Hepatocyte (in vitro differentiated cells): ENCODE measurements around the gene ITPR1. TPM values are rescaled to one million over a fixed set of nuclear protein-coding genes. Genes with fewer than 3 reads are reported as not detected.

Experiments
- DNase-seq: peaks from one replicate; pipeline ENCODE4 v3.0.0-alpha.2; 2016; ENCODE audit warnings: low spot score
- H2AFZ ChIP-seq: fragments of 200-600 bp; sonication (generic); 2 replicates; pipeline ENCODE4 v1.6.0; 2016; ENCODE audit warnings: antibody characterized with exemption, mild to moderate bottlenecking
- H3K27ac ChIP-seq: fragments of 200-600 bp; sonication (generic); 2 replicates; pipeline ENCODE4 v1.5.1; 2016; ENCODE audit warnings: mild to moderate bottlenecking
- H3K27me3 ChIP-seq: fragments of 200-600 bp; sonication (generic); 2 replicates; pipeline ENCODE4 v1.6.1; 2016
- H3K36me3 ChIP-seq: fragments of 200-600 bp; sonication (generic); replicated peaks from 2 replicates; pipeline ENCODE4 v1.5.1; 2016; ENCODE audit warnings: low read depth; ENCODE audit not compliant: insufficient read depth
- H3K4me1 ChIP-seq: fragments of 200-600 bp; sonication (generic); 2 replicates; pipeline ENCODE4 v1.5.1; 2016; ENCODE audit warnings: mild to moderate bottlenecking, moderate library complexity; ENCODE audit not compliant: insufficient read depth
- H3K4me2 ChIP-seq: fragments of 200-600 bp; sonication (generic); 2 replicates; pipeline ENCODE4 v1.6.0; 2016
- H3K4me3 ChIP-seq: fragments of 200-600 bp; sonication (generic); 2 replicates; pipeline ENCODE4 v1.5.1; 2016; ENCODE audit warnings: mild to moderate bottlenecking
- H3K79me2 ChIP-seq: fragments of 200-600 bp; sonication (generic); 2 replicates; pipeline ENCODE4 v1.6.0; 2017; ENCODE audit warnings: mild to moderate bottlenecking
- H3K9me2 ChIP-seq: fragments of 200-600 bp; sonication (generic); replicated peaks from 2 replicates; pipeline ENCODE4 v1.6.0; 2017; ENCODE audit warnings: mild to moderate bottlenecking; ENCODE audit not compliant: insufficient read depth
- H3K9me3 ChIP-seq: fragments of 200-600 bp; sonication (generic); 2 replicates; pipeline ENCODE4 v1.5.1; 2016; ENCODE audit warnings: low read depth, mild to moderate bottlenecking
- H4K20me1 ChIP-seq: fragments of 200-600 bp; sonication (generic); 2 replicates; pipeline ENCODE4 v1.6.0; 2016; ENCODE audit warnings: mild to moderate bottlenecking; ENCODE audit not compliant: insufficient read depth, poor library complexity, severe bottlenecking
- CTCF ChIP-seq: fragments of 200-600 bp; sonication (generic); IDR thresholded peaks from 2 replicates; pipeline ENCODE4 v1.5.1; 2016; ENCODE audit warnings: antibody characterized with exemption, mild to moderate bottlenecking; ENCODE audit not compliant: poor library complexity
- EZH2 ChIP-seq: fragments of 200-600 bp; sonication (generic); IDR thresholded peaks from 2 replicates; pipeline ENCODE4 v1.6.1; 2016; ENCODE audit warnings: antibody characterized with exemption, mild to moderate bottlenecking, borderline replicate concordance
- EZH2phosphoT487 ChIP-seq: fragments of 200-600 bp; sonication (generic); IDR thresholded peaks from one replicate; pipeline ENCODE4 v1.6.1; 2018; ENCODE audit warnings: antibody characterized with exemption, mild to moderate bottlenecking, low read depth, moderate library complexity; ENCODE audit not compliant: unreplicated experiment, severe bottlenecking
- WGBS: methylation state at CpG from one replicate; pipeline ENCODE4 v1.1.6; 2016; ENCODE audit warnings: low lambda C conversion rate; ENCODE audit errors: missing lambda C conversion rate; 5-methylcytosine and 5-hydroxymethylcytosine counted together
- polyA plus RNA-seq: library from polyadenylated mRNA; unstranded; fragments of >200 nt; fragmentation: Nextera tagmentation; extraction: Ambion mirVana; gene quantifications from 2 replicates; pipeline ENCODE4 v1.2.1, GENCODE V29; 2016
- total RNA-seq: library from RNA; depleted of rRNA; stranded (reverse); fragments of >200 nt; gene quantifications from 2 replicates; pipeline ENCODE4 v1.2.3, GENCODE V29; 2014

The ITPR1 gene
- total and polyA plus RNA-seq, 2 experiments from 2014 or later, result 46.8 to 90.8 TPM

- DNase-seq, result no peak
- H3K4me2 ChIP-seq, result peak overlapping the region; percentile 70
- H3K9me3 ChIP-seq, result no peaks in the 10 kb centered on the region
- H3K36me3 ChIP-seq, result no peaks in the 10 kb centered on the region
- TF ChIP-seq EZH2 (no peak), EZH2phosphoT487 (no peak), CTCF (no peak)
- WGBS, result 19% methylated on average over 3 of the region's 3 CpGs
- H4K20me1 ChIP-seq, result no peaks in the 10 kb centered on the region
- no peak overlapping the region for H2AFZ ChIP-seq
- H3K27me3 ChIP-seq, result no peaks in the 10 kb centered on the region
- H3K9me2 ChIP-seq, result no peaks in the 10 kb centered on the region
- peaks cover 24% of the 10 kb centered on the region for H3K4me1 ChIP-seq
- peak overlapping the region; percentile 81 for H3K27ac ChIP-seq
- no peak overlapping the region for H3K4me3 ChIP-seq
- H3K79me2 ChIP-seq, result peaks cover 17% of the 10 kb centered on the region
Observed at GRCh38 chr3:4582624-4583023, 89.5 kb downstream of the ITPR1 start.

- Histone ChIP-seq H3K79me2 (peaks cover 19% of the 10 kb centered on the region), H4K20me1 (no peaks in the 10 kb centered on the region), H3K9me2 (no peaks in the 10 kb centered on the region), H3K36me3 (no peaks in the 10 kb centered on the region), H3K4me2 (peak overlapping the region; percentile 70), H3K4me3 (no peak overlapping the region), H2AFZ (no peak overlapping the region), H3K9me3 (no peaks in the 10 kb centered on the region), H3K4me1 (peaks cover 26% of the 10 kb centered on the region), H3K27me3 (no peaks in the 10 kb centered on the region), H3K27ac (peak overlapping the region; percentile 81)
- DNase-seq, result no peak
- TF ChIP-seq CTCF (no peak), EZH2phosphoT487 (no peak), EZH2 (no peak)
- 43% methylated on average over 6 of the region's 6 CpGs for WGBS
Observed at GRCh38 chr3:4583416-4583815, 90.3 kb downstream of the ITPR1 start.

- H2AFZ ChIP-seq, result no peak overlapping the region
- no peaks in the 10 kb centered on the region for H3K36me3 ChIP-seq
- H3K9me3 ChIP-seq, result no peaks in the 10 kb centered on the region
- H4K20me1 ChIP-seq, result no peaks in the 10 kb centered on the region
- H3K4me3 ChIP-seq, result no peak overlapping the region
- peak overlapping the region; percentile 81 for H3K27ac ChIP-seq
- 78% methylated on average over 12 of the region's 12 CpGs for WGBS
- H3K79me2 ChIP-seq, result peaks cover 17% of the 10 kb centered on the region
- peak overlapping the region; percentile 70 for H3K4me2 ChIP-seq
- H3K9me2 ChIP-seq, result no peaks in the 10 kb centered on the region
- H3K4me1 ChIP-seq, result peaks cover 31% of the 10 kb centered on the region
- TF ChIP-seq EZH2phosphoT487, result no peak
- TF ChIP-seq EZH2, result no peak
- TF ChIP-seq CTCF, result peak; percentile 27
- H3K27me3 ChIP-seq, result no peaks in the 10 kb centered on the region
- DNase-seq, result no peak
Observed at GRCh38 chr3:4584456-4585249, 91.5 kb downstream of the ITPR1 start.
